ENCODE data around the gene PRKAG2.

Gene PRKAG2

DNA sequence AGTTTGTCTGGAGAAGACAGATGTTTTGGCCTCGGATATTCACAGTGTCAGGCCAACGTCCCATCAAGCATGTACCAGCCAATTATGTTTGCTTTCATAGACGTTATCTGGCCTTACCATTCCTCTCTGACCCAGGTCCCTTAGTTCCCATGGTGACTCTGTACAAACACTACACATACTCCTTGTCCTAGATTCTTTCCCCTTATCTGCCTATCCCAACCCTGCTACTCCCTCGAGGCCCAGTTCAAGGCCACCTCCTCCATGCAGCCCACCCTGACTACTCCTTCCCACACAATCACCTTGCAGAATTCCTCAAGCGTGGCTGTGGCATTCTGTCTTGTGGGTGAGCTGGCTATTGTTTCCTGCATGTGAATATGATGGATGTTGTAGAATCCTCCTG is 155.2 kb downstream of the PRKAG2 start:
- DNase-seq (ENCODE audit: low read depth in 2 of 2): peak in 1 of 2 donors; percentile 37
- no peak overlapping the region for H3K4me3 ChIP-seq (replicated peaks in 1 of 2; ENCODE audit: low read depth in 2 of 2, low read length in 2 of 2)
- TF ChIP-seq, protein P1, sequence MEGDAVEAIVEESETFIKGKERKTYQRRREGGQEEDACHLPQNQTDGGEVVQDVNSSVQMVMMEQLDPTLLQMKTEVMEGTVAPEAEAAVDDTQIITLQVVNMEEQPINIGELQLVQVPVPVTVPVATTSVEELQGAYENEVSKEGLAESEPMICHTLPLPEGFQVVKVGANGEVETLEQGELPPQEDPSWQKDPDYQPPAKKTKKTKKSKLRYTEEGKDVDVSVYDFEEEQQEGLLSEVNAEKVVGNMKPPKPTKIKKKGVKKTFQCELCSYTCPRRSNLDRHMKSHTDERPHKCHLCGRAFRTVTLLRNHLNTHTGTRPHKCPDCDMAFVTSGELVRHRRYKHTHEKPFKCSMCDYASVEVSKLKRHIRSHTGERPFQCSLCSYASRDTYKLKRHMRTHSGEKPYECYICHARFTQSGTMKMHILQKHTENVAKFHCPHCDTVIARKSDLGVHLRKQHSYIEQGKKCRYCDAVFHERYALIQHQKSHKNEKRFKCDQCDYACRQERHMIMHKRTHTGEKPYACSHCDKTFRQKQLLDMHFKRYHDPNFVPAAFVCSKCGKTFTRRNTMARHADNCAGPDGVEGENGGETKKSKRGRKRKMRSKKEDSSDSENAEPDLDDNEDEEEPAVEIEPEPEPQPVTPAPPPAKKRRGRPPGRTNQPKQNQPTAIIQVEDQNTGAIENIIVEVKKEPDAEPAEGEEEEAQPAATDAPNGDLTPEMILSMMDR (IDR thresholded peaks at IDR 0.05; ENCODE audit: low read depth, low read length): no peak

DNA sequence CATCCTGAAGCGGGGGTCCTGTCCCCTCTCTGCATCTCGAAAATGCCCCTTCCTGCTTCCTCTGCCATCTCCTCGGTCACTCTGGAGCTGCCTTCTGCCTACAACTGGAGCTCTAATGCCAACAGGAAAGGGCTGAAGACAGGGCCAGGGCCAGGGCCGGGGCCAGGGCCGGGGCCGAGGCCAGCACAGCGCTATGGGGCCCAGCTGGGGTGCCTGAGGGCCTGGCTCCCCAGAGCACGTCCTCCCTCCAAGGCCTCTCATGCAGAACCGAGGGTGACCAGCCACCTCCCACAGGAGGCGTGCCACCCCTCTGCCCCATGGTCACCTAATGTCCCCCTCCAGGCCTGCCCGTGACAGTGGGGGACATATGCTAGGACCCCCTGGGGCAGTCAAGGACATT is 155.7 kb downstream of the PRKAG2 start:
- TF ChIP-seq, protein P1 (IDR thresholded peaks at IDR 0.05; ENCODE audit: low read depth, low read length): no peak
- DNase-seq (ENCODE audit: low read depth in 2 of 2): no peak
- no peak overlapping the region for H3K4me3 ChIP-seq (replicated peaks in 1 of 2; ENCODE audit: low read depth in 2 of 2, low read length in 2 of 2)

DNA sequence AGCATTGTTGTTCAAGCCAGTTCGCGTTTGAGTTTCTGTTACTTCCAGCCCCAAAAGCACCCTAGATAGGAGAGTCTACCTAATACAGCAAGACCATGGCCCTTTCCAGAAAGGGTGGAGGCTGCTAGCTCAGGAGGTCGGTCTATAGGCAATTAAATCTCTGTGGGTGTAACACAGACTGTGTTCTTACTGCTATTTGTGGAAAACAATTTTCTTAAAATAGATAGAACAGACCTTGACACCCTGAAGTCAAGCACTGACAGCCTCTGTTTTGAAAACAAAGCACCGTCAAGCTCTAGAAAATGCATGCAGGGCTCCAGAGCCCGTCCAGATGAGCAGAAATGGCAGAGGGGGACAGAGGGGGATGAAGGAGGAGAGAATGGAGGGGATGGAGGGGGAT is 156.6 kb downstream of the PRKAG2 start:
- TF ChIP-seq, protein P1 (IDR thresholded peaks at IDR 0.05; ENCODE audit: low read depth, low read length): no peak
- DNase-seq (ENCODE audit: low read depth in 2 of 2): no peak
- no peak overlapping the region for H3K4me3 ChIP-seq (replicated peaks in 1 of 2; ENCODE audit: low read depth in 2 of 2, low read length in 2 of 2)

DNA sequence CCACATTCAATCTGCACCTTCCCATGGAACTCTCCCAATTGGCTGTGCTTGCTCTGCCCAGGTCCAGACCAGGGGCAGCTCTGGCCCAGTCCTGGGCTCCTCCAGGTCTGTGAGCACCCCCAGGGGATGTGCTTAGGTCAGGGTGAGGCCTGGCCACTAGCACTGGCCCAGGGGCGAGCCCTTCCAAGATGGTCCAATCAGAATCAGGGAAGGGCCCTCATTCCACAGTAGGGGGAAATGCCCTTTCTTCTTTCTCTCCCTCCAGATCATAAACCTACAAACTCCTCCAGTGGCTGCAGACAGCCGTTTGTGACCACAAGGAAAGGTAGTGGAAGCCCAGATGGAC is 157.0 kb downstream of the PRKAG2 start:
- TF ChIP-seq, protein P1 (IDR thresholded peaks at IDR 0.05; ENCODE audit: low read depth, low read length): no peak
- DNase-seq (ENCODE audit: low read depth in 2 of 2): no peak
- no peak overlapping the region for H3K4me3 ChIP-seq (replicated peaks in 1 of 2; ENCODE audit: low read depth in 2 of 2, low read length in 2 of 2)

DNA sequence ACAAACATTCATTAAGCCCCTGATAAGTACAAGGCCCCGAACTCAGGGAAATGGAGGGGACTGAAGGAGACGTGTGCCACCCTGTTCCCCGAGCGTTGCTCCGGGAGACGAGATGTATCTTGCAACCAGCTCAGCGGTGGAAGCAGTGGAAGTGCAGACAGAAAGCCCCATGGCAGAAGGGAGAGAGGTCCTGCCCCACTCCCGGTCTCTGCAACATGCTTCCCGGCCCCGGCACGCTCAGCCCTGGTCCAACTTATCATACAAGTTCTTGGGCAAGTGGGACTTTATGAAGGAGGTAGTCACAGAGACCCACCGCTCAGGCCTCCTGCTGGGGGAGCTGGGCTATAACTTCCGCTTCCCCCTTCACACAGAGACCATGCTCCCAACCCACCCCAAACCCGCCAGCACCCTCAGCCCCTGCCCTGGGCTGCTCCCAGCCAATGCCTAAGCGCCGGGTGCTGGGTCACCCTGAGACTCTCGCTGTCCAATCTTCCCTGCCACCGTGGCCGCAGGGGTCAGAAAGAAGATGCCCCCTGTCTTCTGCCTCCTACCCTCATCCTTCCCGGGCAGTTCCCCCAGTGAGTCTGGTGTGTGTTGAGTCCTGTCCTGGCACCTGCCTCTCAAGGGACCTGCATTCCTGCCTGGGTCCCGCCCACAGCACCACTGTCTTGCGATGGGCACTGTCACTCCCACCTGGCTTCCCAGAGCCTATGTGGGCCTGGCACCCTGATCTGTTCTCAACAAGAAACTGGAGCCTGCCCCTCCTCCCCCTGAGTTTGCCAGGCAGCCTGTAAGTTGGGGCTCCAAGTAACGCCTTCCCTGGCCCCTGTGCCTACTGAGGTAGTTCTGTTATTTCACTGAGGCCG is 157.7 kb downstream of the PRKAG2 start:
- DNase-seq (ENCODE audit: low read depth in 2 of 2): no peak
- no peak overlapping the region for H3K4me3 ChIP-seq (replicated peaks in 1 of 2; ENCODE audit: low read depth in 2 of 2, low read length in 2 of 2)
- TF ChIP-seq, protein P1 (IDR thresholded peaks at IDR 0.05; ENCODE audit: low read depth, low read length): no peak

DNA sequence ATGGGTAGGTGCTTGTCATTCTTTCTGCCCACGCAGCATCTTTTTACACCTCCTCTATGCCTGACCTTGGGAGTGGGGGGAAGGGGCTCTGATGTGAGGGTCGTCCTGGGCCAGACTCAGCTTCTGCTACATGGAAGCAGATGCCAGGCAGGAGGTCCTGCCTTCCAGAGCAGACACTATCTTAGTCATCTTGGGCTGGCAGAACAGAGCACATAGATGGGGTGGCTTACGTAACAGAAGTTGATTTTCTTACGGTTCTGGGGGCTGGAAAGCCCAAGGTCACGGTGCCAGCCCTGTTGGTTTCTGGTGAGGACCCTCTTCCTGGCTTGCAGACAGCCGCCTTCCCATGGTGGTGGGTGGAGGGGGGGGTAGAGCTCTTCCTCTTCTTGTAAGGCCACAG is 159.0 kb downstream of the PRKAG2 start:
- TF ChIP-seq, protein P1 (IDR thresholded peaks at IDR 0.05; ENCODE audit: low read depth, low read length): no peak
- no peak for DNase-seq (ENCODE audit: low read depth in 2 of 2)
- H3K4me3 ChIP-seq (replicated peaks in 1 of 2; ENCODE audit: low read depth in 2 of 2, low read length in 2 of 2): no peak overlapping the region

DNA sequence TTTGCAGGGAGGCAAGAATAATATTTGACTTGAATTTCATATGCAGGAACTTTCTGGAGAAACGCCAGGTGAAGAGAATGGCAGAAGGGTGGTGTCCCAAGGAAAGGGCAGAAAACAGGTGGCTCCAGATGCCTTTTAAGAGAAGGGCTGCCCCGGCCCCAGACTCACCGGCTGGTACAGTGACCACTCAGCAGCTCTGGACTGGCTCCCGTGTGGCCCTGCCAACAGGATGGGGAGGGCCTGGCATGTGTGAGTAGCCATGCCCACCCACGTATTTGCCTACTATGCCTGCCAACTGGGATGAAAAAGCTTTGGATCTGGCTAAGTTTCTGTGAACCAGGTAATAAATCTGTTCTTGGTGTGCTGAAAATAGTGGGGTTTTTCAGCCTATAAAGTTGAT is 159.5 kb downstream of the PRKAG2 start:
- TF ChIP-seq, protein P1 (IDR thresholded peaks at IDR 0.05; ENCODE audit: low read depth, low read length): no peak
- DNase-seq (ENCODE audit: low read depth in 2 of 2): no peak
- H3K4me3 ChIP-seq (replicated peaks in 1 of 2; ENCODE audit: low read depth in 2 of 2, low read length in 2 of 2): no peak overlapping the region
